Heart right ventricle (tissue), 16 donors: ENCODE results near the gene SLA2. TPM values are rescaled to one million over a fixed set of nuclear protein-coding genes. Genes with fewer than 3 reads are reported as not detected.
"Not testable (repeated sequence)": the region's sequence is repeated elsewhere in the genome, so short reads cannot be mapped to it uniquely, and the experiment has no call there.

Experiments
- ATAC-seq, 8 donors: fragments of 200-7000 bp; cut with Tn5 transposase; one replicate each; pipeline ENCODE4 v1.9.1; 2020; ENCODE audit warnings: mild to moderate bottlenecking in 8 of 8, moderate library complexity in 8 of 8, moderate number of reproducible peaks in 1 of 8
- DNase-seq, 2 donors: peaks; one replicate each; pipeline ENCODE4 v3.0.0-alpha.2; 2020
- H3K27ac ChIP-seq, 10 donors: fragments of 200-600 bp; sonication (generic) in 2 of 10; one replicate each; pipeline versions ENCODE4 v1.5.0 to v1.8.0; 2020 to 2022; ENCODE audit warnings: mild to moderate bottlenecking in 3 of 10
- H3K27me3 ChIP-seq, 7 donors: fragments of 200-600 bp; one replicate each; pipeline ENCODE4 v1.8.0; 2021 to 2022; ENCODE audit warnings: mild to moderate bottlenecking in 2 of 7
- H3K36me3 ChIP-seq, 9 donors: fragments of 200-600 bp; sonication (generic) in 1 of 9; one replicate each; pipeline versions ENCODE4 v1.5.0 to v1.8.0; 2020 to 2022; ENCODE audit warnings: mild to moderate bottlenecking in 2 of 9
- H3K4me1 ChIP-seq, 9 donors: fragments of 200-600 bp; sonication (generic) in 1 of 9; one replicate each; pipeline versions ENCODE4 v1.5.0 to v1.8.0; 2020 to 2022; ENCODE audit warnings: mild to moderate bottlenecking in 4 of 9
- H3K4me3 ChIP-seq, 10 donors: fragments of 200-600 bp; sonication (generic) in 2 of 10; one replicate each; pipeline versions ENCODE4 v1.5.0 to v1.8.0; 2020 to 2022; ENCODE audit warnings: mild to moderate bottlenecking in 7 of 10, moderate library complexity in 2 of 10
- H3K9me3 ChIP-seq, 11 donors: fragments of 200-600 bp in 10 of 11; sonication (generic) in 2 of 11; one replicate each; pipeline versions ENCODE4 v1.5.0 to v1.8.0; 2013 to 2022; ENCODE audit warnings: mild to moderate bottlenecking in 2 of 11, control low read depth in 1 of 11, moderate library complexity in 1 of 11
- CTCF ChIP-seq, 9 donors: fragments of 200-600 bp; sonication (generic) in 2 of 9; IDR thresholded peaks; one replicate each; pipeline versions ENCODE4 v1.5.0 to v1.8.0; 2021 to 2022; ENCODE audit warnings: antibody characterized with exemption in 9 of 9, mild to moderate bottlenecking in 5 of 9, moderate library complexity in 1 of 9
- WGBS, 2 donors: extraction: QIAGEN DNeasy Blood & Tissue Kit; methylation state at CpG; one replicate each; pipeline ENCODE4 v1.1.7; 2013; ENCODE audit warnings: inconsistent platforms in 1 of 2; 5-methylcytosine and 5-hydroxymethylcytosine counted together
- intact Hi-C, 10 donors: fragments of 100-400 bp; cut with DNase I; formaldehyde crosslinking; loops; one replicate each; pipeline versions ENCODE4 v1.11.1 to v1.14.2; 2022
- long read RNA-seq, 3 donors: library from polyadenylated mRNA; unstranded; transcript quantifications; one replicate each; pipeline ENCODE4 v2.0.0, GENCODE V29; 2020 to 2021
- polyA plus RNA-seq, 2 donors: library from polyadenylated mRNA; stranded (reverse); fragments of 200-250 nt; gene quantifications; one replicate each; pipeline ENCODE4 v1.2.3, GENCODE V29; 2013
- total RNA-seq, 10 donors: library from RNA; stranded (reverse); fragmentation: NEBNext Ultra II Directional in 3 of 10; extraction: Animal tissue kit (Norgen Biotek cat#: 25700) in 3 of 10; gene quantifications; one replicate each; pipeline versions ENCODE4 v1.2.1 to v1.2.4, GENCODE V29; 2021 to 2023
- donor health status: Arrhythmogenic right ventricular cardiomyopathy.
- donor health status: ischemic (EF 13 %, LVEDD 7.1; RV severe dilation, severe dysfunction).
- donor health status: healthy with polysubstance abuse.
- donor health status: DM: no; HTN: yes; CAD: no.
- donor health status: DM: no; HTN: no; CAD: no.
- donor health status: ischemic (EF 25% LVEDD 6.9; RV normal size, moderate dysfunction).
- donor health status: ischemic (EF 25% LVEDD 5.7; RV mildly dilated, moderate dysfunction).
- donor health status: healthy.
- donor health status: DM: yes; HTN: yes; CAD: no.
- donor health status: Ischemic cardiomyopathy.
- donor health status: ischemic (EF 35%, LVEDD 5.7; RV mildly dilated, moderate dysfunction).
- donor health status: nonischemic (EF 11% LVEDD 7.7; RV severe dilation, severe dysfunction).
- donor health status: DM: yes; HTN: yes; CAD: no.
- donor health status: PGD.
- donor health status: ischemic (EF 29% LVEDD 5.4; RV normal size, mild dysfunction).
- donor health status: nonischemic (EF 23%, LVEDD 6.1; RV moderate dilation, normal function).

The SLA2 gene, protein sequence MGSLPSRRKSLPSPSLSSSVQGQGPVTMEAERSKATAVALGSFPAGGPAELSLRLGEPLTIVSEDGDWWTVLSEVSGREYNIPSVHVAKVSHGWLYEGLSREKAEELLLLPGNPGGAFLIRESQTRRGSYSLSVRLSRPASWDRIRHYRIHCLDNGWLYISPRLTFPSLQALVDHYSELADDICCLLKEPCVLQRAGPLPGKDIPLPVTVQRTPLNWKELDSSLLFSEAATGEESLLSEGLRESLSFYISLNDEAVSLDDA
- 1 to 10 TPM in 1 of 10 donors, under 1 TPM in 9; 0.20 to 2.4 (median 0.39) TPM for total RNA-seq
- under 1 TPM; 0.23 to 0.66 TPM for polyA plus RNA-seq
- long read RNA-seq, donor 1: 0 reads
- long read RNA-seq, donor 2, partial matches to known transcripts: 0 of 1 reads
- long read RNA-seq, donor 2, other reads (novel, unspliced or antisense): 0 of 1 reads
- long read RNA-seq, donor 3: 0 reads

GRCh38 chr20:36645998-36646397 is at the start of gene SLA2:
Gene SLA2, minus strand, starts transcription at chr20:36646196. Its CDS starts 4,861 bp downstream, at chr20:36641335.
- H3K4me1 ChIP-seq: peaks cover 0 to 9% (median 0%) of the 10 kb centered on the region in 9 donors
- H3K27ac ChIP-seq: peak within 1 kb of the TSS in 1 of 10 donors; percentile 84

GRCh38 chr20:36695467-36695866 is 49.5 kb upstream of the SLA2 start:
- H3K36me3 ChIP-seq: peaks cover 0 to 21% (median 0%) of the 10 kb centered on the region in 9 donors
- ATAC-seq, H3K27me3 ChIP-seq, DNase-seq, H3K27ac ChIP-seq, H3K4me3 ChIP-seq, intact Hi-C loops, H3K9me3 ChIP-seq: not testable (repeated sequence)
- peaks cover 0 to 16% (median 0%) of the 10 kb centered on the region in 9 donors for H3K4me1 ChIP-seq
- 91 to 94% methylated on average over 8 of the region's 8 CpGs for WGBS, 2 donors

More at GRCh38 chr20:36645998-36646397, at the start of gene SLA2:
- H3K4me3 ChIP-seq: peak within 1 kb of the TSS in 2 of 10 donors; percentile 11 to 51
- TF ChIP-seq CTCF (IDR thresholded peaks at IDR 0.05): no peak
- ATAC-seq (peak in 3 of 8 donors; percentile 34 to 58 (median 53)), DNase-seq (no peak)
- H3K36me3 ChIP-seq: peaks cover 0 to 9% (median under 1%) of the 10 kb centered on the region in 9 donors
- H3K9me3 ChIP-seq: no peaks in the 10 kb centered on the region
- WGBS, 2 donors: 45 to 62% methylated on average over 9 of the region's 9 CpGs
- H3K27me3 ChIP-seq: no peaks in the 10 kb centered on the region
- intact Hi-C loops: no loop called here

DNA sequence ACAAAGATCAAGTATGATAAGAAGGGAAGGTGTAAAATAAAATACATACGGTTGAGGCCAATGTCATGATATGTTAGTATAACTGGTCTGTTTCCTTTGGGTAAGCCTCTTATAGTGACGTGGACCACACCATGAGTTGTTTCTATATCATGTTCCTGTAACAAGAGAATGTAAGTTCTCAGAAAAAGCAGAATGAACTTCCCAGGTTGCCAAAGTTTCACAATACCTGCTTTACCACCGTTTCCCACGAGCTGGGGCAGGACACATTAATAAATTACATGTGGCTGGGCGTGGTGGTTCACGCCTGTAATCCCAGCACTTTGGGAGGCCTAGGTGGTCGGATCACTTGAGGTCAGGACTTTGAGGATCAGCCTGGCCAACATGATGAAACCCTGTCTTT is 42.6 kb upstream of the SLA2 start:
- no peak for ATAC-seq
- WGBS, 2 donors: 92 to 93% methylated on average over 7 of the region's 7 CpGs
- Histone ChIP-seq H3K4me1 (peaks cover 0 to 11% (median 0%) of the 10 kb centered on the region in 9 donors), H3K27ac (no peak overlapping the region), H3K9me3 (no peaks in the 10 kb centered on the region), H3K4me3 (no peak overlapping the region), H3K36me3 (peaks cover 0 to 58% (median 30%) of the 10 kb centered on the region in 9 donors), H3K27me3 (no peaks in the 10 kb centered on the region)
- intact Hi-C loops: no loop called here
- TF ChIP-seq CTCF (IDR thresholded peaks at IDR 0.05): no peak
- DNase-seq: no peak

GRCh38 chr20:36687850-36688249 is 41.9 kb upstream of the SLA2 start:
- peak in 1 of 8 donors; percentile 34 for ATAC-seq
- no peak for DNase-seq
- Histone ChIP-seq H3K27ac (no peak overlapping the region), H3K9me3 (no peaks in the 10 kb centered on the region), H3K4me1 (peaks cover 0 to 11% (median 0%) of the 10 kb centered on the region in 9 donors), H3K27me3 (no peaks in the 10 kb centered on the region), H3K36me3 (peaks cover 0 to 66% (median 30%) of the 10 kb centered on the region in 9 donors), H3K4me3 (no peak overlapping the region)
- intact Hi-C loops: no loop called here
- TF ChIP-seq CTCF (IDR thresholded peaks at IDR 0.05): no peak
- 64 to 76% methylated on average over 3 of the region's 3 CpGs for WGBS, 2 donors
